Measurements from ENCODE around the gene HIBADH.
"Not testable (repeated sequence)": the region's sequence is repeated elsewhere in the genome, so short reads cannot be mapped to it uniquely, and the experiment has no call there.

The HIBADH gene

GRCh38 chr7:27600247-27600646, 62.4 kb downstream of the HIBADH start:
- no peak for DNase-seq (ENCODE audit: low read depth)

- DNase-seq (ENCODE audit: low read depth), result no peak
Observed at GRCh38 chr7:27595009-27595408, 67.7 kb downstream of the HIBADH start.

- DNase-seq (ENCODE audit: low read depth), result no peak
Observed at GRCh38 chr7:27593226-27593625, 69.5 kb downstream of the HIBADH start.

GRCh38 chr7:27590416-27590815, 72.3 kb downstream of the HIBADH start:
- DNase-seq (ENCODE audit: low read depth), result no peak

- no peak for DNase-seq (ENCODE audit: low read depth)
Observed at GRCh38 chr7:27587429-27587828, 75.3 kb downstream of the HIBADH start.

GRCh38 chr7:27586825-27587224, 75.9 kb downstream of the HIBADH start:
- no peak for DNase-seq (ENCODE audit: low read depth)

- no peak for DNase-seq (ENCODE audit: low read depth)
Observed at GRCh38 chr7:27585781-27586447, 76.8 kb downstream of the HIBADH start.

- no peak for DNase-seq (ENCODE audit: low read depth)
Observed at GRCh38 chr7:27581906-27582305, 80.8 kb downstream of the HIBADH start.

GRCh38 chr7:27581119-27581518, 81.6 kb downstream of the HIBADH start:
- DNase-seq (ENCODE audit: low read depth), result no peak

GRCh38 chr7:27579565-27579964, 83.1 kb downstream of the HIBADH start:
- no peak for DNase-seq (ENCODE audit: low read depth)

GRCh38 chr7:27578169-27578568, 84.5 kb downstream of the HIBADH start:
- not testable (repeated sequence) for DNase-seq (ENCODE audit: low read depth)

GRCh38 chr7:27576360-27576944, 86.2 kb downstream of the HIBADH start:
- no peak for DNase-seq (ENCODE audit: low read depth)

- DNase-seq (ENCODE audit: low read depth), result no peak
Observed at GRCh38 chr7:27575613-27576012, 87.1 kb downstream of the HIBADH start.

- no peak for DNase-seq (ENCODE audit: low read depth)
Observed at GRCh38 chr7:27569106-27569505, 93.6 kb downstream of the HIBADH start.

- DNase-seq (ENCODE audit: low read depth), result no peak
Observed at GRCh38 chr7:27567266-27567665, 95.4 kb downstream of the HIBADH start.

GRCh38 chr7:27564881-27565482, 97.7 kb downstream of the HIBADH start:
- no peak for DNase-seq (ENCODE audit: low read depth)

- DNase-seq (ENCODE audit: low read depth), result no peak
Observed at GRCh38 chr7:27560706-27561235, 101.9 kb downstream of the HIBADH start.

GRCh38 chr7:27555670-27556069, 107.0 kb downstream of the HIBADH start:
- no peak for DNase-seq (ENCODE audit: low read depth)

GRCh38 chr7:27554826-27555225, 107.9 kb downstream of the HIBADH start:
- no peak for DNase-seq (ENCODE audit: low read depth)

GRCh38 chr7:27553273-27553672, 109.4 kb downstream of the HIBADH start:
- no peak for DNase-seq (ENCODE audit: low read depth)

- no peak for DNase-seq (ENCODE audit: low read depth)
Observed at GRCh38 chr7:27551803-27552400, 110.8 kb downstream of the HIBADH start.

GRCh38 chr7:27549606-27550005, 113.1 kb downstream of the HIBADH start:
- DNase-seq (ENCODE audit: low read depth), result no peak

GRCh38 chr7:27548304-27548703, 114.4 kb downstream of the HIBADH start:
- DNase-seq (ENCODE audit: low read depth), result no peak

All from T-helper 22 cell (primary cell).